Midbrain (tissue), 1 donor: ENCODE results near the gene CEBPA.
"Not testable (repeated sequence)": the region's sequence is repeated elsewhere in the genome, so short reads cannot be mapped to it uniquely, and the experiment has no call there.

Source experiments
- DNase-seq: peaks from one replicate; lab custom pipeline; 2025; lab: John Stamatoyannopoulos, UW

The CEBPA gene

GRCh38 chr19:33324628-33325027, 22.3 kb upstream of the CEBPA start:
- no peak for DNase-seq

GRCh38 chr19:33323093-33323820, 20.9 kb upstream of the CEBPA start:
- no peak for DNase-seq

GRCh38 chr19:33320636-33321035, 18.3 kb upstream of the CEBPA start:
- DNase-seq, result no peak

GRCh38 chr19:33317991-33318390, 15.7 kb upstream of the CEBPA start:
- not testable (repeated sequence) for DNase-seq

- no peak for DNase-seq
These were observed 15.2 kb upstream of the CEBPA start for GRCh38 chr19:33317517-33317916.

GRCh38 chr19:33316541-33317264, 14.4 kb upstream of the CEBPA start:
- no peak for DNase-seq

GRCh38 chr19:33312808-33313207, 10.5 kb upstream of the CEBPA start:
- DNase-seq, result not testable (repeated sequence)

GRCh38 chr19:33312065-33312464, 9.7 kb upstream of the CEBPA start:
- DNase-seq, result no peak

- no peak for DNase-seq
These were observed 9.0 kb upstream of the CEBPA start for GRCh38 chr19:33311326-33311682.

- no peak for DNase-seq
These were observed 8.4 kb upstream of the CEBPA start for GRCh38 chr19:33310606-33311325.

GRCh38 chr19:33309826-33310225, 7.5 kb upstream of the CEBPA start:
- no peak for DNase-seq

- DNase-seq, result peak; percentile 25
These were observed 4.8 kb upstream of the CEBPA start for GRCh38 chr19:33306853-33307792.

GRCh38 chr19:33306191-33306590, 3.9 kb upstream of the CEBPA start:
- no peak for DNase-seq

GRCh38 chr19:33304760-33305647, 2.7 kb upstream of the CEBPA start:
- no peak for DNase-seq

- DNase-seq, result no peak
These were observed 2.0 kb upstream of the CEBPA start for GRCh38 chr19:33304371-33304759.

- DNase-seq, result no peak
These were observed 1.5 kb upstream of the CEBPA start for GRCh38 chr19:33303791-33304345.

GRCh38 chr19:33302974-33303790, 848 bp upstream of the CEBPA start:
- DNase-seq, result no peak

GRCh38 chr19:33301900-33302174, 497 bp downstream of the CEBPA start:
- DNase-seq, result no peak

GRCh38 chr19:33301144-33301899, 1.0 kb downstream of the CEBPA start:
- DNase-seq, result no peak
